SK-N-SH (cell line): ENCODE measurements around the gene CHEK1. TPM values are rescaled to one million over a fixed set of nuclear protein-coding genes. Genes with fewer than 3 reads are reported as not detected.

Experiments used
- CTCF ChIA-PET: fragments of 300-600, 350-600 bp; formaldehyde crosslinking; extraction: SDS; loops from one replicate; lab custom pipeline; 2021; lab: Yijun Ruan, JAX
- POLR2A ChIA-PET: fragments of 350-600 bp; sonication (Branson Sonifier 250); formaldehyde crosslinking; extraction: SDS; loops from one replicate; lab custom pipeline; 2020; ENCODE audit warnings: antibody characterized with exemption, inconsistent platforms; lab: Yijun Ruan, JAX
- DNase-seq: peaks from one replicate; pipeline ENCODE4 v3.0.0; 2012
- H2AFZ ChIP-seq: fragments of 200-600 bp; sonication (generic); 2 replicates; pipeline ENCODE4 v1.8.1; 2016; ENCODE audit warnings: antibody characterized with exemption, mild to moderate bottlenecking, low read depth
- H3F3A ChIP-seq: fragments of 200-600 bp; sonication (generic); replicated peaks from 2 replicates; pipeline ENCODE3; 2016; ENCODE audit warnings: antibody characterized with exemption, mild to moderate bottlenecking; ENCODE audit not compliant: insufficient read depth
- H3K27ac ChIP-seq, 2 experiments: fragments of 200-500 bp in 1 of 2; fragments of 200-600 bp in 1 of 2; sonication (Bioruptor generic) in 1 of 2; sonication (generic), shearing (Covaris generic) in 1 of 2; 2 replicates each; pipeline versions ENCODE4 v1.5.1 to v1.6.1; 2014 to 2016; ENCODE audit warnings: low read depth in 2 of 2, inconsistent platforms in 1 of 2, low read length in 1 of 2, mild to moderate bottlenecking in 1 of 2, mixed read lengths in 1 of 2
- H3K27me3 ChIP-seq: fragments of 200-600 bp; sonication (generic), shearing (Covaris generic); 2 replicates; pipeline ENCODE4 v1.6.1; 2016; ENCODE audit warnings: mixed run types; ENCODE audit not compliant: insufficient read depth
- H3K36me3 ChIP-seq, 2 experiments: fragments of 200-500 bp in 1 of 2; fragments of 200-600 bp in 1 of 2; sonication (Bioruptor generic) in 1 of 2; sonication (generic) in 1 of 2; replicated peaks in 1 of 2; 2 replicates each; pipeline versions ENCODE3 to v1.5.1; 2014 to 2016; ENCODE audit warnings: low read length in 1 of 2, mild to moderate bottlenecking in 1 of 2; ENCODE audit not compliant: insufficient read depth in 2 of 2, control insufficient read depth in 1 of 2
- H3K4me1 ChIP-seq, 2 experiments: fragments of 200-500 bp in 1 of 2; fragments of 200-600 bp in 1 of 2; sonication (Bioruptor generic) in 1 of 2; sonication (generic), shearing (Covaris generic) in 1 of 2; 2 replicates each; pipeline versions ENCODE4 v1.5.1 to v1.6.1; 2014 to 2016; ENCODE audit warnings: low read depth in 1 of 2, low read length in 1 of 2, mixed run types in 1 of 2; ENCODE audit not compliant: insufficient read depth in 2 of 2, control insufficient read depth in 1 of 2
- H3K4me2 ChIP-seq: fragments of 200-600 bp; sonication (generic), shearing (Covaris generic); 2 replicates; pipeline ENCODE4 v1.6.1; 2017; ENCODE audit warnings: mixed run types
- H3K4me3 ChIP-seq, 2 experiments: fragments of 200-500 bp in 1 of 2; fragments of 200-600 bp in 1 of 2; sonication (Bioruptor generic) in 1 of 2; sonication (generic), shearing (Covaris generic) in 1 of 2; 2 replicates each; pipeline versions ENCODE4 v1.5.1 to v1.8.1; 2014 to 2016; ENCODE audit warnings: low read depth in 2 of 2, inconsistent platforms in 1 of 2, low read length in 1 of 2, mild to moderate bottlenecking in 1 of 2, mixed read lengths in 1 of 2, moderate library complexity in 1 of 2
- H3K79me2 ChIP-seq: fragments of 200-600 bp; sonication (generic); 2 replicates; pipeline ENCODE4 v1.8.1; 2017; ENCODE audit warnings: mild to moderate bottlenecking; ENCODE audit not compliant: insufficient read depth
- H3K9ac ChIP-seq: fragments of 200-600 bp; sonication (generic); 2 replicates; pipeline ENCODE4 v1.6.1; 2017; ENCODE audit warnings: mixed run types
- H3K9me2 ChIP-seq: fragments of 200-600 bp; sonication (generic); 2 replicates; pipeline ENCODE4 v1.6.1; 2017; ENCODE audit warnings: mixed run types
- H3K9me3 ChIP-seq: fragments of 200-600 bp; sonication (generic); 2 replicates; pipeline ENCODE4 v1.6.1; 2017; ENCODE audit warnings: mixed run types, mild to moderate bottlenecking, moderate library complexity
- H4K20me1 ChIP-seq: fragments of 200-600 bp; sonication (generic); 2 replicates; pipeline ENCODE4 v1.6.1; 2017; ENCODE audit warnings: mild to moderate bottlenecking, mixed run types; ENCODE audit not compliant: insufficient read depth
- CTCF ChIP-seq: fragments of 200-600 bp; sonication (generic); IDR thresholded peaks from 2 replicates; pipeline ENCODE4 v1.6.1; 2017; ENCODE audit warnings: antibody characterized with exemption, mild to moderate bottlenecking, moderate library complexity
- EP300 ChIP-seq, 2 experiments: IDR thresholded peaks; 2 replicates each; pipeline versions ENCODE4 v1.4.0 to v1.6.1; 2012; ENCODE audit warnings: borderline replicate concordance in 1 of 2, low read depth in 1 of 2, low read length in 1 of 2
- GABPA ChIP-seq: IDR thresholded peaks from 2 replicates; pipeline ENCODE4 v1.4.0; 2012; ENCODE audit warnings: low read depth, mild to moderate bottlenecking
- NFIC ChIP-seq: IDR thresholded peaks from 2 replicates; pipeline ENCODE4 v1.4.0; 2012; ENCODE audit warnings: borderline replicate concordance
- NRF1 ChIP-seq: IDR thresholded peaks from 2 replicates; pipeline ENCODE4 v1.6.1; 2012; ENCODE audit warnings: low read depth, mild to moderate bottlenecking, low read length
- PBX3 ChIP-seq: IDR thresholded peaks from 2 replicates; pipeline ENCODE4; 2012
- POLR2AphosphoS5 ChIP-seq: IDR thresholded peaks from 2 replicates; pipeline ENCODE4 v1.6.1; 2012; ENCODE audit warnings: low read depth, low read length
- RAD21 ChIP-seq: IDR thresholded peaks from 2 replicates; pipeline ENCODE4 v1.6.1; 2012; ENCODE audit warnings: mild to moderate bottlenecking, low read length
- RFX5 ChIP-seq: IDR thresholded peaks from 2 replicates; pipeline ENCODE4 v1.6.1; 2012; ENCODE audit warnings: mild to moderate bottlenecking, improper control_type of control experiment, low read length
- SIN3A ChIP-seq: IDR thresholded peaks from 2 replicates; pipeline ENCODE4 v1.6.1; 2012; ENCODE audit warnings: low read depth, mild to moderate bottlenecking, low read length, moderate library complexity, borderline replicate concordance
- SMC3 ChIP-seq: IDR thresholded peaks from 2 replicates; pipeline ENCODE4 v1.6.1; 2012; ENCODE audit warnings: low read depth, low read length, improper control_type of control experiment
- YY1 ChIP-seq: IDR thresholded peaks from 2 replicates; pipeline ENCODE4 v1.4.0; 2012; ENCODE audit warnings: low read depth, mild to moderate bottlenecking
- WGBS: methylation state at CpG from one replicate; pipeline ENCODE4 v1.1.6; 2017; ENCODE audit warnings: low lambda C conversion rate; 5-methylcytosine and 5-hydroxymethylcytosine counted together
- polyA plus RNA-seq, 3 experiments: library from polyadenylated mRNA; depleted of rRNA; stranded (reverse); fragments of >200 nt; gene quantifications; 2 replicates each; pipeline ENCODE4 v1.2.3, GENCODE V29; 2012
- small RNA-seq, 7 experiments: library from RNA; depleted of rRNA; stranded (forward); fragments of <200 nt; gene quantifications; one replicate each; pipeline ENCODE3, GENCODE V24; 2012

The CHEK1 gene
- polyA plus RNA-seq, 1 of the 3 experiments (the other 2 are of a cell fraction) = 12.1 TPM

GRCh38 chr11:125720781-125721180, 95.8 kb downstream of the CHEK1 start:
- no peaks in the 10 kb centered on the region for H3K9me2 ChIP-seq
- POLR2A ChIA-PET = no interaction called here
- H3F3A ChIP-seq = no peaks in the 10 kb centered on the region
- no peak overlapping the region for H3K4me2 ChIP-seq
- no peaks in the 10 kb centered on the region for H4K20me1 ChIP-seq
- CTCF ChIA-PET = no interaction called here
- no peaks in the 10 kb centered on the region; the same call in 1 of the 2 replicates for H3K27me3 ChIP-seq
- TF ChIP-seq YY1 = no peak
- TF ChIP-seq PBX3 = no peak
- no peak for TF ChIP-seq SIN3A
- TF ChIP-seq, all 33 proteins: peak for 0
- Histone ChIP-seq H3K4me3 (no peak overlapping the region), H3K4me1 (no peaks in the 10 kb centered on the region), H3K27ac (no peak overlapping the region), H2AFZ (no peak overlapping the region), H3K9me3 (no peaks in the 10 kb centered on the region), H3K79me2 (no peaks in the 10 kb centered on the region), H3K36me3 (no peaks in the 10 kb centered on the region), H3K9ac (no peak overlapping the region)
- WGBS = 53% methylated on average over 6 of the region's 6 CpGs
- no peak for DNase-seq

DNA sequence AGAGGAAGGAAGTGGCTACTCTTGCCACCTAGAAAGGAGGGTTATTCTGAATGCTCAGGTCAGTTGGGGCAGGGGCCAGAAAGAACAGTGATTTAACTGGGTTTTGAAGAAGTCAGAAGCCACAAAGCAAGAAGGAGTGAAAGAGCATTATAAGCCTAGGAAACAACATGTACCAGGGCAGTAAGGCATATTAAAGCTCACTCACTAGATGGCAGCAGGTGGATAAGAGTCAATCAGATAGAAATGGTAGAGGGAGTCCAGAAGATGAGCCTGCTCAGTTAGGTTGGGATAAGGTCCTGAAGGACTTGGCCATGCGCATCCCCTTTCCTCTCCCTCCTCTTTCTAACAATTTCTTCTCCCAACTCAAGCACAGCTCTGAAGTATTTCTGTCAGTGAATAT, 99.2 kb downstream of the CHEK1 start:
- DNase-seq = no peak
- Histone ChIP-seq H3K4me1 (no peaks in the 10 kb centered on the region), H4K20me1 (no peaks in the 10 kb centered on the region), H3K4me2 (no peak overlapping the region), H3K9ac (no peak overlapping the region), H3K27me3 (no peaks in the 10 kb centered on the region; the same call in 1 of the 2 replicates), H2AFZ (no peak overlapping the region), H3K79me2 (no peaks in the 10 kb centered on the region), H3K4me3 (no peak overlapping the region), H3K9me3 (no peaks in the 10 kb centered on the region), H3K9me2 (no peaks in the 10 kb centered on the region), H3K36me3 (no peaks in the 10 kb centered on the region), H3K27ac (no peak overlapping the region), H3F3A (no peaks in the 10 kb centered on the region)
- POLR2A ChIA-PET = no interaction called here
- TF ChIP-seq PBX3 (no peak), YY1 (no peak), RFX5 (no peak), SMC3 (peak; percentile 56), RAD21 (peak; percentile 58), GABPA (no peak), CTCF (peak; percentile 52), POLR2AphosphoS5 (no peak), NFIC (no peak), NRF1 (no peak), EP300 (IDR thresholded peaks at IDR 0.05; ENCODE audit: borderline replicate concordance in 1 of 2, low read depth in 1 of 2, low read length in 1 of 2) (no peak)
- CTCF ChIA-PET = interaction anchor here (1.1 to 2.0 kb wide), 4 partner anchors 41 to 157 kb away, joined by 3 to 8 read pairs (median 4); no protein-coding TSS in a partner anchor
- 63% methylated on average over 1 of the region's 1 CpG for WGBS

Small RNA genes lying within 50 kb of the gene (small RNA-seq; reads per million reads assigned to genes)
- 0 to 2.6 (median 0.10) reads per million in 7 experiments for gene RNU2-35P

Other genes with a start within 250 kb of the CHEK1 start
- 8.3 and 9.7 TPM in 2 replicates for gene FEZ1, start 128.9 kb upstream of the CHEK1 start, polyA plus RNA-seq (2012; rRNA removed)
- gene EI24, start 55.7 kb upstream of the CHEK1 start, polyA plus RNA-seq (2012; rRNA removed) = 85.5 and 104 TPM in 2 replicates
- 101 and 156 TPM in 2 replicates for gene STT3A, start 32.3 kb upstream of the CHEK1 start, polyA plus RNA-seq (2012; rRNA removed)
- not detected in 2 replicates for gene ACRV1, start 55.7 kb downstream of the CHEK1 start, polyA plus RNA-seq (2012; rRNA removed)
- gene PATE1, start 121.1 kb downstream of the CHEK1 start, polyA plus RNA-seq (2012; rRNA removed) = not detected in 2 replicates
- gene PATE2, start 153.7 kb downstream of the CHEK1 start, polyA plus RNA-seq (2012; rRNA removed) = 0.06 and 0.07 TPM in 2 replicates
- not detected in 2 replicates for gene PATE3, start 163.0 kb downstream of the CHEK1 start, polyA plus RNA-seq (2012; rRNA removed)
- gene PATE4, start 208.2 kb downstream of the CHEK1 start, polyA plus RNA-seq (2012; rRNA removed) = not detected in 2 replicates